GM18868 (cell line): ENCODE data around the gene VCAM1.

Source experiments
- ATAC-seq: cut with Tn5 transposase; IDR thresholded peaks from one replicate; pipeline ENCODE4 v1.9.1; 2021; ENCODE audit warnings: mild to moderate bottlenecking, moderate library complexity; ENCODE audit not compliant: unreplicated experiment

VCAM1 gene

GRCh38 chr1:100722221-100722620, 2.7 kb downstream of the VCAM1 start:
- no peak for ATAC-seq

- ATAC-seq, result no peak
Observed at GRCh38 chr1:100724281-100724680, 4.7 kb downstream of the VCAM1 start.

- no peak for ATAC-seq
Observed at GRCh38 chr1:100730130-100730529, 10.6 kb downstream of the VCAM1 start.

GRCh38 chr1:100731309-100731708, 11.8 kb downstream of the VCAM1 start:
- ATAC-seq, result no peak

GRCh38 chr1:100731758-100732157, 12.2 kb downstream of the VCAM1 start:
- ATAC-seq, result no peak

- no peak for ATAC-seq
Observed at GRCh38 chr1:100734676-100735075, 15.1 kb downstream of the VCAM1 start.

- ATAC-seq, result no peak
Observed at GRCh38 chr1:100735244-100735643, 15.7 kb downstream of the VCAM1 start.

- no peak for ATAC-seq
Observed at GRCh38 chr1:100736324-100736723, 16.8 kb downstream of the VCAM1 start.

GRCh38 chr1:100736746-100737145, 17.2 kb downstream of the VCAM1 start:
- no peak for ATAC-seq

- no peak for ATAC-seq
Observed at GRCh38 chr1:100746542-100746932, 27.0 kb downstream of the VCAM1 start.

GRCh38 chr1:100747771-100748170, 28.2 kb downstream of the VCAM1 start:
- no peak for ATAC-seq

GRCh38 chr1:100750005-100750885, 30.7 kb downstream of the VCAM1 start:
- no peak for ATAC-seq

- no peak for ATAC-seq
Observed at GRCh38 chr1:100752791-100753190, 33.2 kb downstream of the VCAM1 start.

- ATAC-seq, result no peak
Observed at GRCh38 chr1:100757946-100758345, 38.4 kb downstream of the VCAM1 start.

- no peak for ATAC-seq
Observed at GRCh38 chr1:100759188-100759587, 39.6 kb downstream of the VCAM1 start.

GRCh38 chr1:100760511-100760910, 41.0 kb downstream of the VCAM1 start:
- ATAC-seq, result no peak

GRCh38 chr1:100762461-100762860, 42.9 kb downstream of the VCAM1 start:
- no peak for ATAC-seq

GRCh38 chr1:100767176-100767890, 47.8 kb downstream of the VCAM1 start:
- no peak for ATAC-seq

- ATAC-seq, result no peak
Observed at GRCh38 chr1:100769323-100769722, 49.8 kb downstream of the VCAM1 start.

- no peak for ATAC-seq
Observed at GRCh38 chr1:100769906-100770646, 50.5 kb downstream of the VCAM1 start.

- no peak for ATAC-seq
Observed at GRCh38 chr1:100773444-100773843, 53.9 kb downstream of the VCAM1 start.
